HUDEP-2 (cell line): Measurements from ENCODE around the gene NPC1.
A peak's percentile ranks its signal among the peaks of the same experiment; 100 is the strongest.
"Not testable (repeated sequence)": the region's sequence is repeated elsewhere in the genome, so short reads cannot be mapped to it uniquely, and the experiment has no call there.

ENCODE experiments used
- DNase-seq, 76 experiments: peaks; one replicate each; lab custom pipeline; 2025; ENCODE audit not compliant: unreplicated experiment in 76 of 76; lab: John Stamatoyannopoulos, UW

NPC1 gene

DNA sequence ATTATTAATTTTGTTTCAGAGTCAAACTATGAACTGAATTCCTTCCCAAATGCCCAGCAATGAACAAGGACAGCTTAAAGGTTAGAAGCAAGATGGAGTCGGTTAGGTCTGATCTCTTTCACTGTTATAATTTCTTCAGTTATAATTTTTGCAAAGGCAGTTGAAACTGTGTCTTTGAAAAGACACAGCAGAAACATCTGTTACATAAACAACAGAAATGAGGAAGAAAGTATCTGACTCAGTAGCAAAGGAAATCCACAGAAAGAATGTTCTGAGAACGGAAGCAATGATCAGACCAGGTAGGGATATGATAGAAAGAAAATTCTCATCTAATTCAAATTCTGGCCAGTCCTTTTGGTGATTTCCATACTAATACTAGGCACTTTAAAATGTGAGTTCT, 88.2 kb downstream of the NPC1 start:
- no peak for DNase-seq

DNA sequence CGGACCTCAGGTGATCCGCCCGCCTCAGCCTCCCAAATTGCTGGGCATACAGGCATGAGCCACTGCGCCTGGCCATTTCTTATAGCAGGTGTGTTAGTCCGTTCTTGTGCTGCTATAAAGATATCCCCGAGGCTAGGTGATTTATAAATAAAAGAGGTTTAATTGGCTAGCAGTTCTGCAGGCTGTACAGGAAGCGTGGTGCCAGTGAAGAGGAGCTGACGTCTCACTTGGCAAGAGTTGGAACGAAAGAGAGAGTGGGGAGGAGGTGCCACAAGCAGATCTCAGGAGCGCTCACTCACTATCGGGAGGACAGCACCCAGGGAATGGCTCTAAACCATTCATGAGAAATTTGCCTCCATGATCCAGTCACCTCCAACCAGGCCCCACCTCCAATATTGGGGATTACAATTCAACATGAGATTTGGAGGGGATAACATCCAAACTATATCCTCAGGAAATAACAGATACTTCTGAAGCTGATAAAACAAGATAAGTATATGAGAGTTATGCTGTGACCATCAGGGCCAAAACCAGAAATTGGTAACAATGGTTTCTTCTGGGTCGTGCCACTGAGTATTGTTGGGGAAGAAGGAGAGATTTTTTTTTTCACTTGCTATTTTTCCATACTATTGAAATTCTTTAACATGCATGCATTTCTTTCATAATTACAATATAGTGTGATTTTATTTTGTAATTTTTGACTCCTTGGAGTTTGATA, 90.4 kb downstream of the NPC1 start:
- peak in 4 of 76 experiments; percentile 1 to 5 (median 4) for DNase-seq

DNA sequence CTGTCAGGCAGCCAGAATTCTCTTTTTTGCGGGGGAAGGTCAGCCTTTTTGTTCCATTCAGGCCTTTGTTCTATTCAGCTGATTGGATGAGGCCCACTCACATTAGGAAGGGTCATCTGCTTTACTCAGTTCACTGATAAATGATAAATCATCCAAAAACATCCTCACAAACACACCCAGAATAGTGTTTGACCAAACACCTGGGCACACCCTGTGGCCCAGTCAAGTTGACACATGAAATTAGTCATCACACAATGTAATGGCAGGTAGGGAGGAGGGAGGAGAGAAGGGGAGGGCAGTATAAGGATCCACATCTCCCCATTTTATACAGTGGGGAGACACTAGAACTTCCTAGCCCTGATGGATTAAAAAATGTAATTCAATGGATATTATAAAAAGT, 91.3 kb downstream of the NPC1 start:
- no peak for DNase-seq

DNA sequence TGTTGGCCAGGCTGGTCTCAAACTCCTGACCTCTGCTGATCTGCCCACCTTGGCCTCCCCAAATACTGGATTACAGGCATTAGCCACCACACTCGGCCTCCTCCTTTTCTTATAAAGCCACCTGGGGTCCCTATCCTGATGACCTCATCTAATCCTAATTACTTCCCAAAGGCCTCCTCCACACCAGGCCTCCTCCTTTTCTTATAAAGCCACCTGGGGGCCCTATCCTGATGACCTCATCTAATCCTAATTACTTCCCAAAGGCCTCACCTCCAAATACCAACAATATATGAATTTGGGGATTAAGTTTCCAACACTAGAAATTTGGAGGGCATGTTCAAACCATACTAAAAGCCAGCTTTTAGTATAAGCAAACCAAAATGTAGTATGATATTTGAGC, 92.7 kb downstream of the NPC1 start:
- DNase-seq: no peak

DNA sequence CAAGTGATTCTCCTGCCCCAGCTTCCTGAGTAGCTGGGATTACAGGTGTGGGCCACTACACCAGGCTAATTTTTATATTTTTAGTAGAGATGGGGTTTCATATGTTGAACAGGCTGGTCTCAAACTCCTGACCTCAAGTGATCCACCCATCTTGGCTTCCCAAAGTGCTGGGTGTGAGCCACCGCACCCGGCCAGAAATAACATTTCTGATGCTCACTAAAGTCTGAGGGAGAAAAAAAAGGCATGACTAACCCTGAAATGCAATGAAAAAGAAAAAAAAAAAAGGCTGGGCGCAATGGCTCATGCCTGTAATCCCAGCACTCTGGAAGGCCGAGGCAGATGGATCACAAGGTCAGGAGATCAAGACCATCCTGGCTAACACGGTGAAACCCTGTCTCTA, 96.7 kb downstream of the NPC1 start:
- DNase-seq: not testable (repeated sequence)

DNA sequence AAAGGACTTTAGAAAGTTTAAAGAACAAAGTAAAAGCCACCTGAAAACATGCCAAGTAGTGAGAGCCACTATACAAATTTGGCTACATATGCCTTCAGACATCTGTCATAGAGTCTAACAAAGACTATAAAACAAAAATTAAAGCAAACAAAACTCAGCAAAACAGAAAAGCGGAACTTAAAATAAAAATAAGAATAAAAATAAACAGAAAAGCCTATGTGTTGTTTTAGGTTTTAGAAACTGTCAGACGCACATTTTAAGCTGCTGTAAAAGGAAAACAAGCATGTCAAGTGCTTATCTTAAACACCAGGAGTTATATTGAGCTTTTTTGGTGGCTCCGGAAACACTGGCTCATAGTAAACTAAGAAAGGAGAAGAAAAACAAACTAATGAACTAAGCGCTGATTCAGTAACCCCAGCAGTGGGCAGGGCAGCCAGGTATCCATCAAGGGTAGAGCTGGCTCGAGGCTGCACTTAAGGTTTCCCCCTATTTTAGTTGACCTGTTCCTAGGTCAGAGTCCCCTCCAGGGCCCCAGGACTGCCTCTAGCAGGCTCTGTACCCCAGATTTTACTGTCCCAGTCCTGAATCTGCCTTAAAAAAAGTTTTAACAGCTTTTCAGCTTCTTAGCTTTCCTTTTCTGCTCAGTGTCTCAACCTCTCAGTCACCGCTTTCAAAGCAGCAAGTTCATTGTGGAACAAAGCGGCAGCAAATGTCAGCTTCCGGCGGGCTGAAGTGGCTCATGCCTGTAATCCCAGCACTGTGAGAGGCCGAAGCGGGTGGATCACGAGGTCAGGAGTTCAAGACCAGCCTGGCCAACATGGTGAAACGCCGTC, 98.4 kb downstream of the NPC1 start:
- DNase-seq: peak in 19 of 76 experiments; percentile 4 to 58 (median 22)

DNA sequence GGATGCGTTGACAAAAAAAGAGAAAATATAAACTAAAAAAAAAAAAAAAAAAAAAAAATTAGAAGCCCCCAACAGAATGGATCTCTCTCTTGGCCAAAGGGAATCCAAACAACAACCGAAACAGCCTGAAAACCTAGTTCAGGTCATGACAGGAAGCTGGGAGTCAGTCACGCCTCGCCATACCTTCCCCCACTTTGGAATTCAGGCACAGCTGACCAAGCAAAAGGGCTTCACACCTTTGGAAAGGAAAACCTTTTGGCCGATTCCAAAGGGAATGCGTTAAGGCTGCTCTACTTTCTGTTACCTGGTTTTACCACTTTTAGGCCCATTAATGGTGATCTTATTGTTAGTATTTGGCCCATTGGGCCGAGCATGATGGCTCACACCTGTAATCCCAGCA, 100.9 kb downstream of the NPC1 start:
- no peak for DNase-seq

DNA sequence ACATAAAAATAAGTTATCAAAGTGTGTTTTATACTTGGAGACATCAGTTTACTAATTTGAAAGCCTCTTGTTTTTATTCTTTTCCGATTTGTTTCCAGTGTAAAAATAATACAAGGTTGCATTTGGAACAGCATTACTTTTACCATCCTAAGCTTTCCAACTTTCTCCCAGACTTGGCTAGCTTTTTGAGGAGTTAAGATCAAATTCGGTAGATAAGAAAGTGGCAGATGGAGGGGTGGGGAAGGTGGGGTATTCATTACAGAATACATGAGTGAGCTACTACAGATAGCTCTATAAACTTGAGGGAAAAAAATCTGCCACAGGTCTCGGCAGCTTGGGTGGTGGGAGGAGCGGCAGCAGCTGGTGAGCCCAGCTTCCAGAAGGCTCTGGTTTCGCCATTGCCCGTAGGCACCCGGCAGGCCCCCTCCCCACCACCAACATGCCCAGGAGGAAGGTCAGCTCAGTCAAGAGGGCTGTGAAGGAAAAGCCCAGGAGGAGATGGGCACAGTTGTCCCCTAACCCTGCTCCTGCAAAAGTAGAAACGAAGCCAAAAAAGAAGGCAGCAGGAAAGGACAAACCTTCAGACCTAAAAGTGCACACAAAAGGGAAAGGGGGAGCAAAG, 101.6 kb downstream of the NPC1 start:
- DNase-seq: no peak
